Measurements from ENCODE around the gene CD300LB.
"Not testable (repeated sequence)": the region's sequence is repeated elsewhere in the genome, so short reads cannot be mapped to it uniquely, and the experiment has no call there.

The CD300LB gene

DNA sequence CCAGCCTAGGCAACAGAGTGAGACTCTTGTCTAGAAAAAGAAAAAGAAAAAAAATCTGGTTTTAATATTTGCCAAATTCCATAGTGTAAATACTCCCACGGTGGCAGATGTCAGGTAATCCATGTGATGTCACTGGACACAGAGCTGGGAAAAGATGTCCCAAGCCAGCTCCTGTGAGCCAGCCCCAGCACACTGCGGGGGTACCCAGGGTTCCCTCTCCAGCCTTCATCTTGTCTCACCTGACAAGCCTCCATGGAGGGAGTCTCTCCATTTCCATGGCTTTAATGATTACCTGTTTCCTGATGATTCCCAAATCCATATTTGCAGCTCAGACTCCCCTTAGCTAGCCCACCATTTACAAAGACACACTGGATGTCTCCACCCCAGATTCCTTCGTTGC lies 4.6 kb downstream of the CD300LB start:
- Mint-ChIP-seq H3K36me3 (no peaks in the 10 kb centered on the region), H3K4me1 (peaks cover 2% of the 10 kb centered on the region), H3K27ac (no peak overlapping the region), H3K4me3 (no peak overlapping the region), H3K9me3 (no peaks in the 10 kb centered on the region), H3K27me3 (peaks cover 79% of the 10 kb centered on the region)
- CTCF ChIA-PET: interaction anchor here (1.4 to 1.9 kb wide), 3 partner anchors 75 to 159 kb away, joined by 3 to 7 read pairs (median 5); partner anchors contain the start of gene GPR142
- no peak for DNase-seq

DNA sequence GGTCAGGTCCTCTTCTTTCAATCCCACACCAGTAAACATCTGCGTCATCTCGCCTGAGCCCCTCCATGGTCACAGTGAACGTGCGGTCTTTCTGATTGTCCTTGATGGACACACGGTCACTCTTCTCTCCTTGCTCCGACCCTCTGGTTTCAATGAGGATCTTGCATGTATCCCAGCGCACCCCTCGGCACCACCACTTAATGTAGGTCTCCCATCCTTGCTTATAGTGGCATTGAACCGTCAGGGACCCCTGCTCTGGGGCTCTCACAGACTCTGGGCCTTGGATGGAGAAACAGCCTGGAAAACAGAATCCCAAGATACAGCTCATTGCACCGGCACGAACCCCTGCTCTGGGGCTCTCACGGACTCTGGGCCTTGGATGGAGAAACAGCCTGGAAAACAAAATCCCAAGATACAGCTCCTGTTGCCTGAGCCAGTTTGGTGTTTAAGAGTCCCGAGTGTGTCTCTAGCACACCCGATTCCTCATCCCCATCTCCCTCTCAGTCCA lies 5.4 kb downstream of the CD300LB start:
- H3K36me3 Mint-ChIP-seq: no peaks in the 10 kb centered on the region
- no peaks in the 10 kb centered on the region for H3K9me3 Mint-ChIP-seq
- CTCF ChIA-PET: interaction anchor here (0.7 to 1.9 kb wide), 4 partner anchors 52 to 158 kb away, joined by 3 to 7 read pairs (median 4); partner anchors contain the start of gene GPR142
- H3K27me3 Mint-ChIP-seq: peaks cover 79% of the 10 kb centered on the region
- peaks cover 8% of the 10 kb centered on the region for H3K4me1 Mint-ChIP-seq
- H3K27ac Mint-ChIP-seq: no peak overlapping the region
- H3K4me3 Mint-ChIP-seq: no peak overlapping the region
- no peak for DNase-seq

DNA sequence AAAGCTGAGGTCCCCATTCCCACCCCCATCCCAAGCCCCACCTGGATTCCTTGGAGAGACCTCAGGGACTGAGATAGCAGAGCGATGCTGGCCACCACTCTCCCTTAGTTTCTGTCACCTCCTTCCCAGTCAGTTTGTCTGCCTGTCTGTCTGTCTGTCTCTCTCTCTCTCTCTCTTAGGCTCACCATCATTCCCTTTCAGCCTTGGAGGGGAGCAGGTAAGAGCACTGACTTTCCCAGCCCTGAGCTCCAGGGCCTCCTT lies 5.9 kb downstream of the CD300LB start:
- DNase-seq: no peak
- H3K27me3 Mint-ChIP-seq: peaks cover 78% of the 10 kb centered on the region
- CTCF ChIA-PET: interaction anchor here (1.4 to 1.9 kb wide), 2 partner anchors 77 to 146 kb away, joined by 5 to 7 read pairs; no protein-coding TSS in a partner anchor
- peaks cover 8% of the 10 kb centered on the region for H3K4me1 Mint-ChIP-seq
- H3K27ac Mint-ChIP-seq: no peak overlapping the region
- H3K36me3 Mint-ChIP-seq: no peaks in the 10 kb centered on the region
- H3K9me3 Mint-ChIP-seq: no peaks in the 10 kb centered on the region
- H3K4me3 Mint-ChIP-seq: no peak overlapping the region

DNA sequence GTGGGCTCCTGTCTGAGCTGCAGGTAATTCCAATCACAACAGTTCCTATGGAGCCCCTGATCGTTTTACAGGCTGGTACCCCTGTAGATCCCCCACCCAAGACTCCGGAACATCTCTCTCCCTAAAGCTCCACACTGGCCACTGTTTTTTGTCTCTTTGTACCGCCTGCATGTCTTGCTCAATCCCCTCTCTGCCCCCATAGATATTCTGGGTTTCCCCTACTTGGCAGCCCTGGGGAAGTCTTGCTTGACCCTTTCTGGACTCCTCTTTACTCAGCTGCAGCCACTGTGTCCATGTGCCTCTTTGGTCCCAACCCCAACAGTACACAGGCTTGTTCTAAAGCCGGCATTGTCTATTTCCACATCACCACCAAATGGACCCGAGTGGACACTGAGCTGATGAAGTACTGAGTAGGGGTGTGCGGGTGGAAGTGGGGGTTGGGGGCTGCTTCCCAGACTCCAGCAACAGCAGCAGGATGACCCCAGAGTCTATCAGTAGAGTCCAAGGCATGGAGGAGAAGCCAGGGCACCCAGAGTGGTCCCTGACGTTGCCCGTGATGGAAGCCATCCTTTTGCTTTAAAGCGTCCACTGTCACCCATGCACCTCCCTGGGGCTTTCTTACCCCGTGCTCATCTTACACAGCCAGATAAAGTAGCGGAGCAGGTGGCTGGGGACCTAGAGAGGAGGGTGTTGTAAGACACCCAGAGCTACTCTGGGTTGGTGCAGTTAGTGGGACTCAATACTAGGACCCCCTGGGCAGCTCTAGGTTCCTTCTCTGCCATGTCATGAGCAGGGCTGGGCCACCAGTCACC lies 6.4 kb downstream of the CD300LB start:
- Mint-ChIP-seq H3K4me1 (peaks cover 10% of the 10 kb centered on the region), H3K27me3 (peaks cover 72% of the 10 kb centered on the region)

DNA sequence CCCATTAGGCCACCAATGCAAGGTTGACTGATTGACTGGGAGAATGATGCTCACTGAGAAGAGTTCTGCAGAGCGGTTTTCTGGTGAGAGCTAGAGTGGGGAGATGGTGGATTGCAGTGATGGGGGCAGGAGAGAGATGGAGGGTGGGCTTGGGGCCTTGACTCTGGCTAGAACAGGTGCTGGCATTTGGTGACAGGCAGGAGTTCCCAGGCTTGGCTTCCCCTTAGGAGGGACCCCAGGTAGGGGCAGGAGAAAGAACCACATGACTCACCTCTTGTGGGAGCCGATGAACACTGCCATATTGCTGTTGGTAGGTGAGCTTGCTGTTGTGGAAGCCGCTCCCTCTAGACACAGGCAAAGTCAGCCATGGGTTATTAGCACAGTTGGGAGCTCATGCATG lies 8.0 kb downstream of the CD300LB start:
- CTCF ChIA-PET: no interaction called here
- H3K27ac Mint-ChIP-seq: no peak overlapping the region
- H3K27me3 Mint-ChIP-seq: peaks cover 67% of the 10 kb centered on the region

More for the DNA sequence above, 6.4 kb downstream of the CD300LB start:
- Mint-ChIP-seq H3K27ac (no peak overlapping the region), H3K9me3 (no peaks in the 10 kb centered on the region), H3K4me3 (no peak overlapping the region), H3K36me3 (no peaks in the 10 kb centered on the region)
- CTCF ChIA-PET: interaction anchor here (1.9 kb wide), 1 partner anchor 146 kb away, joined by 5 read pairs; no protein-coding TSS in a partner anchor
- no peak for DNase-seq

DNA sequence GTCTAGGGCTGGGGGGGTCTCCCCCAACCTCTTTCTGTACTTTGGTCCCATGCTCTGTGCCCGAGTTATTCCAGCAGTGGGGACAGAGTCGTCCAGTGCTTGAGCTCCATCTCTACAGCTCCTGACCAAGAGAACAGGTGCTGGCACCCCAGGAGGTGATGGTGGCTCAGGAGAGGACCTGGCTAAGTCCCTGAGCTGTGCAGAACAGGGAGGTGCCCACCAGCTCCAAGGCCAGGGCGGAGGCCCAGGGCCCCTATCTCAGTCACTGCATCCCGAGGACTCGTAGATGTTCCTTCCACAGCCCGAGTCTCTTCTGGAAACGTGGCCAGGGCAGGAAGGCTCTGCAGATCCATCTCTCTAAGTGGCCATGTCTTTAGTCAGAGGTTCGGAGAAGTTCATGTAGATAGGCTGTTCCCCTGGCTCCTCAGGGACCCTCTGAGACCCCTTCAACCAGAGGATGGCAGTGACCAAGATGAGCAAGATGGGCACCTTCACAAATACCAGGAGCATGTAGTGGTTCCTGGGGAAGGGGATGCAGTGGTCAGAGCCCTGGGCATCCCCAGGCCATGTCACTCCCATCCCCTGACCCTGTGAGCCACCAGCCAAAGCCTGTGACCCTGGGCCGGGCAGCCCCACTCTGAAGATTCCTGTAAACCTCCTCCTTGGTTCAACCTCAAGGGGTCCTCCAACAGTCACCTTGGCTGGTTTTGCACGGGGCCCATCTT lies 8.7 kb downstream of the CD300LB start:
- Mint-ChIP-seq H3K9me3 (peaks cover 9% of the 10 kb centered on the region), H3K4me3 (no peak overlapping the region), H3K27me3 (peaks cover 63% of the 10 kb centered on the region), H3K36me3 (no peaks in the 10 kb centered on the region), H3K4me1 (peaks cover 10% of the 10 kb centered on the region), H3K27ac (no peak overlapping the region)
- CTCF ChIA-PET: no interaction called here
- no peak for DNase-seq

More for the DNA sequence above, 8.0 kb downstream of the CD300LB start:
- H3K4me1 Mint-ChIP-seq: peaks cover 10% of the 10 kb centered on the region
- H3K9me3 Mint-ChIP-seq: peaks cover 5% of the 10 kb centered on the region
- H3K36me3 Mint-ChIP-seq: no peaks in the 10 kb centered on the region
- no peak for DNase-seq
- no peak overlapping the region for H3K4me3 Mint-ChIP-seq

DNA sequence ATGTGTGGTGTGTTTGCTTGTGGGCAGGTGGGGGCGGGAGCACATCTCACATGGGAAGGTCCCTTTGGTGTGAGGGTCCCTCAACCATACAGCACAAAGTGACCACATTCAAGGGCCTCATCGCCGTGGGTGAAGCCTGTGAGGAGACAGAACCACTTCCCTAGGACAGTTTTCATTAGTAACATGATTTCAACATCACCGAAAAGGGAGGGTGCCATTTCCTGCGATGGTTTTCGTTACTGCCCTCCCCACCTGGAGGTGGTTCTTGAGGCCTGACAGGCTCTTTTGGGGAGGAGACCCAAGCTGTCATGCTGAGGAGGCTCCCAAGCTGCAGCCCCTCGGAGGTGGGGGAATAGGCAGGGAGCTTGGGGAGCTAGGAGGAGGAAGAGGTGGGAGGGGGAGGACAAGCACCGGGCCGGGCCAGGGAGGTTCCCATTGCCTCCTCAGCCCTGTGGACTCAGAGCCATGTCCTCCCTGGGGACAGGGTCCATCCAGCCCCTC lies 9.5 kb downstream of the CD300LB start:
- Mint-ChIP-seq H3K9me3 (peaks cover 9% of the 10 kb centered on the region), H3K4me1 (peaks cover 10% of the 10 kb centered on the region), H3K27ac (no peak overlapping the region), H3K4me3 (no peak overlapping the region), H3K27me3 (peaks cover 59% of the 10 kb centered on the region), H3K36me3 (no peaks in the 10 kb centered on the region)
- CTCF ChIA-PET: interaction anchor here (1.3 kb wide), 1 partner anchor 8 kb away, joined by 4 read pairs; no protein-coding TSS in a partner anchor
- no peak for DNase-seq

DNA sequence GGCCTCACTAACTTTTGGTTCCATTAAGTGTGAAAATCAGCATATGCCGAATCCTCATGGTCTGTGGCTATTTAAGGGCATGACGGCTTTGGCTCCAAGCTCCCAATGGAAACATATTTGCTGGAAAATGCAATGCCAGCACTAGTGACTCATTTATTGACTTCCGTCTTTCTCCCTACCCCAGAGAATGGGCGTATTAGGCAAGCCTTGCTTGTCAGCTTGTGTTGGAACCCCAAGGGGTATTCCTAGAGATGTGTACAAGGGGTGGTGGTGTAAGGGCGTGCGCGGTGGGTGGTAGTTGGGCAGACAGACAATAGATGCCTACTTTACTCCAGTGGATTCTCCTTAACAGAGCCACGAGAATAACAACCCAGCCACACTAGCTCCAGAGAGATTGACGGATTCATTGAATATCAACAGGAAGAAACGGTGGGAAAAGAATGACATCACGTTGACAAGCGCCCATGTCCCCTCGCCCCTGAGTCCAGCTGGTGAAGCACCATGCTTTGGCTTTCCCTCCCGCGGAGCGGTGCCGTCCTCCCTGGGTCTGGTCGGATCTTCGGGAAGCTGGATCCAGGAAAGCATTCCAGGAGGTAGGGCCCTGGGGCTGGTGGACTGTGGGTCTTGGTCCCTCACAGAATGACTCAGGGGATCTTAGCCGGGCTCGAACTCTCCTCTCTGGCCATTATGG lies 10.3 kb downstream of the CD300LB start:
- CTCF ChIA-PET: interaction anchor here (1.0 to 1.3 kb wide), 2 partner anchors 9 to 12 kb away, joined by 3 to 4 read pairs; no protein-coding TSS in a partner anchor
- Mint-ChIP-seq H3K27me3 (peaks cover 63% of the 10 kb centered on the region), H3K9me3 (peaks cover 9% of the 10 kb centered on the region), H3K4me1 (peaks cover 10% of the 10 kb centered on the region), H3K36me3 (no peaks in the 10 kb centered on the region), H3K4me3 (no peak overlapping the region), H3K27ac (no peak overlapping the region)
- no peak for DNase-seq

DNA sequence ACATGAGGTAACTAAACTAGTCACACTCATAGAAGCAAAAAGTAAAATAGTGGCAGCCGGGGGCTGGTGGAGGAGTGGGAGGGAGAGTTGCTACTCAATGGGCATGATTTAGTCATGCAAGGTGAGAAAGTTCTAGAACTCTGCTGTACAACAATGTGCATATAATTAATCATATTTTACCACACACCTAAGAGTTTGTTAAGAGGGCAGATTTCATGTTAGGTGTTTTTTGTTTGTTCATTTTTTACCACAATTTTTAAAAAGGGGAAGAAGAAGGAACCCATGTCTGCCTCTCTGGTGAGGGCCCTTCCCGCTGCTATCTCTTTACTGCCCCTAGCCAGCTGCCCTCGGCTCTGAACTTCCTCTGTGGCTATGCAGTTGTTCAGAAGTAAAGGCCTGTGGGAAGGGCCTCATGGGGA lies 11.2 kb downstream of the CD300LB start:
- DNase-seq: no peak
- no peaks in the 10 kb centered on the region for H3K36me3 Mint-ChIP-seq
- CTCF ChIA-PET: no interaction called here
- H3K27me3 Mint-ChIP-seq: peaks cover 63% of the 10 kb centered on the region
- H3K9me3 Mint-ChIP-seq: peaks cover 11% of the 10 kb centered on the region
- peaks cover 10% of the 10 kb centered on the region for H3K4me1 Mint-ChIP-seq
- H3K27ac Mint-ChIP-seq: no peak overlapping the region
- no peak overlapping the region for H3K4me3 Mint-ChIP-seq

DNA sequence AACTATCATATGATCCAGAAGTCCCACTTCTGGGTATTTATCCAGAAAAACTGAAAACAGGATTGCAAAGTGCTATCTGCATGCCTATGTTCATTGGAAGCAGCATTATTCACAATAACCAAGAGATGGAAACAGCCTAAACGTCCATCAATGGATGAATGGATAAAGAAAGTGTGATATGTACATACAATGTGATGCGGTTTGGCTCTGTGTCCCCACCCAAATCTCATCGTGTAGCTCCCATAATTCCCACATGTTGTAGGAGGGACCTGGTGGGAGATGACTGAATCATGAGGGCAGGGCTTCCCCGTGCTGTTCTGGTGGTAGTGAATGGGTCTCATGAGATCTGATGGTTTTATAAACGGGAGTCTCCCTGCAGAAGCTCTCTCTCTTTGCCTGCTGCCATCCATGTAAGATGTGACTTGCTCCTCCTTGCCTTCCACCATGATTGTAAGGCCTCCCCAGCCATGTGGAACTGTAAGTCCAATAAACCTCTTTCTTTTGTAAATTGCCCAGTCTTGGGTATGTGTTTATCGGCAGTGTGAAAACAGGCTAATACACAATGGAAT lies 12.8 kb downstream of the CD300LB start:
- H3K4me3 Mint-ChIP-seq, H3K27ac Mint-ChIP-seq, H3K36me3 Mint-ChIP-seq, DNase-seq: not testable (repeated sequence)
- CTCF ChIA-PET: interaction anchor here (1.1 kb wide), 1 partner anchor 151 kb away, joined by 3 read pairs; the partner anchor contains the start of gene GPR142
- peaks cover 23% of the 10 kb centered on the region for H3K9me3 Mint-ChIP-seq
- H3K4me1 Mint-ChIP-seq: peaks cover 15% of the 10 kb centered on the region
- peaks cover 68% of the 10 kb centered on the region for H3K27me3 Mint-ChIP-seq

DNA sequence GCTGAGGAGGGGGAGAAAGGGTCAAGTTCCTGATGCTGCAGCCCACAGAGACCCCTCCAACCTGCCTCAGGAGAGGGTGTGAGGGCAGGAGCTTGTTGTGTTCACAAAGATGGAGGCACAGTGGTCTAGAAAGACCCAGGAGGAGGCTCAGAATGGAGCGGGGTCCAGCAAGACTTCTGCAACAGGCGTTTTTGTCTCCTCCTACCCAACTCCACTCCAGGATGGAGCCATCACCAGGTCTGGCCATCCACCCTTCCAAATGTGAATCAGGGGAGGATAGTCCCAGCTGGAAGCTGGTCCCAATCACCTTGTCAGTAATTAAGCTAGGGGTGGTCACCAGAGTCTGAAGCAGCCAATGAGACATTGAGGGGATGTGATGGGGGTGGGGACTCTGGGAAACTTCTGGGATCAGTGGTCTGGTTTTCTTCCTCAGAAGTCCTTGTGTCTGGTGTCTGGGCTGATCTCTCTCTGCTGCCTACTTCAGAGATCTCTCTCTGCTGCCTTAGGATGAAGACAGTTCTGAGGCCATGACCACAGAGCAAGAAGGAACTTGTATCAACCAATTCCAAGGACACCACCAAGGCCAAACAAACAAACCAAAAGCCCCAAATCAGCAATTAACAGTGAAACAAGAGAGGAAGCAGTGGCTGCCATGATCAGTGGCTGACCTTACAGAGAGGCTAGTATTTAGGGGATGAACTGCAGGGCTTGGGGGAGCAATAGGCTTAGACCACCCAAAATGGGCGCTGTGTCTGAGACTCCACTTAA lies 14.5 kb downstream of the CD300LB start:
- H3K4me3 Mint-ChIP-seq: no peak overlapping the region
- H3K27me3 Mint-ChIP-seq: peaks cover 64% of the 10 kb centered on the region
- peaks cover 14% of the 10 kb centered on the region for H3K4me1 Mint-ChIP-seq
- H3K36me3 Mint-ChIP-seq: peaks cover 10% of the 10 kb centered on the region
- CTCF ChIA-PET: interaction anchor here (0.9 kb wide), 1 partner anchor 60 kb away, joined by 3 read pairs; no protein-coding TSS in a partner anchor
- peaks cover 23% of the 10 kb centered on the region for H3K9me3 Mint-ChIP-seq
- no peak for DNase-seq
- H3K27ac Mint-ChIP-seq: no peak overlapping the region

DNA sequence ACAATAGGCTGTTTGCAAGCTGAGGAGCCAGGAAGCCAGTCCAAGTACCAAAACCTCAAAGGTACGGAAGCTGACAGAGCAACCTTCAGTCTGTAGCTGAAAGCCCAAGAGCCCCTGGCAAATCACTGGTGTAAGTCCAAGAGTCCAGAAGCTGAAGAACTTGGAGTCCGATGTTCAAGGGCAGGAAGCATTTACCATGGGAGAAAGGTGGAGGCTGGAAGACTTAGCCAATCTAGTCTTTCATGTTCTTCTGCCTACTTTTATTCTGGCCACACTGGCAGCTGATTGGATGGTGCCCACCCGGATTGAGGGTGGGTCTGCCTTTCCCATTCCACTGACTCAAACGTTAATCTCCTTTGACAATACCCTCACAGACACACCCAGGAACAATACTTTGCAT lies 15.3 kb downstream of the CD300LB start:
- H3K9me3 Mint-ChIP-seq: peaks cover 23% of the 10 kb centered on the region
- no peak overlapping the region for H3K4me3 Mint-ChIP-seq
- H3K27ac Mint-ChIP-seq: no peak overlapping the region
- CTCF ChIA-PET: interaction anchor here (0.6 to 0.9 kb wide), 3 partner anchors 59 to 313 kb away, joined by 3 to 4 read pairs (median 3); no protein-coding TSS in a partner anchor
- no peak for DNase-seq
- H3K27me3 Mint-ChIP-seq: peaks cover 64% of the 10 kb centered on the region
- H3K36me3 Mint-ChIP-seq: peaks cover 10% of the 10 kb centered on the region
- H3K4me1 Mint-ChIP-seq: peaks cover 9% of the 10 kb centered on the region
